Stimulated activated CD4-positive, alpha-beta T cell treated with anti-CD3 and anti-CD28 coated beads, TNF-alpha, amount 100 ng/mL, for 1 hour (primary cell): Measurements from ENCODE around the gene CNTN5.

Experiments used
- DNase-seq, 3 donors: peaks; one replicate each; pipeline ENCODE4 v3.0.0-alpha.2; 2020; ENCODE audit warnings: low read depth in 3 of 3, low spot score in 1 of 3

The CNTN5 gene

GRCh38 chr11:100294748-100295147, 1274.0 kb downstream of the CNTN5 start:
- DNase-seq: no peak

- no peak for DNase-seq
These were observed 1275.4 kb downstream of the CNTN5 start for GRCh38 chr11:100296051-100296679.

DNA sequence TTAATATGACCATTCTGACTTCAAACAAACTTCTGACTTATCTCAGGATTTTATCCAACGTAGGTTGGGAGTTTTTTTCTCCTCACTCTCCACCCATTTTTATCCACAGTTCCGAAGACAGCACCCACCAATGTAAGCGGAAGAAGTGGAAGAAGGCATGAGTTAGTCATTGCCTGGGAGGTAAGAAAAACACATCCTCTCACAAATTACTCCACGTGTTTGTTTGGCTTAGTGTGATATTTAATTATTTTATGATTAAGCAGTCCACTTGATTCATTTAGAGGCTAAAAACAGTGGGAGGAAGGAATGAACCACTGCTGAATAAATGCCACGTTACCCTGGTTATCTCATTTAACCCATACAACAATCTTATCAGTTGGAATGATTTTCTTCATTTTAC, 1276.8 kb downstream of the CNTN5 start:
- no peak for DNase-seq

GRCh38 chr11:100302824-100303223, 1282.1 kb downstream of the CNTN5 start:
- no peak for DNase-seq

- DNase-seq: no peak
These were observed 1283.1 kb downstream of the CNTN5 start for GRCh38 chr11:100303897-100304296.

DNA sequence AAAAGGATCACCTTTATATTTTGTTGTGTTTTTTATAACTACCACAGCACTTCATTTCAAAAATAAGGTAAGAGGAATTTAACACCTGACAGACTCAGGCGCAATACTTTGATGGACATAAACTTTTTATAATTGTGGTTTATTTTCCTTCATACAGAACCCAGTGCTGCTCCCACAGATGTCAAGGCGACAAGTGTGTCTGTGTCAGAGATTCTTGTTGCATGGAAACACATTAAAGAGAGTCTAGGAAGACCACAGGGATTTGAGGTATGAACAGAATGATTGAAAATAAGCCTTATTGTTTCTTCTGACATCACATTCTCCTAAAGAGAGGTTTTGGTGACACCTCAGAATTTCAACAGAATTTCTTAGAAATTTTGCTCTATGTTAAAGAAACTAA, 1287.5 kb downstream of the CNTN5 start:
- DNase-seq: no peak

GRCh38 chr11:100315946-100316345, 1295.2 kb downstream of the CNTN5 start:
- no peak for DNase-seq

DNA sequence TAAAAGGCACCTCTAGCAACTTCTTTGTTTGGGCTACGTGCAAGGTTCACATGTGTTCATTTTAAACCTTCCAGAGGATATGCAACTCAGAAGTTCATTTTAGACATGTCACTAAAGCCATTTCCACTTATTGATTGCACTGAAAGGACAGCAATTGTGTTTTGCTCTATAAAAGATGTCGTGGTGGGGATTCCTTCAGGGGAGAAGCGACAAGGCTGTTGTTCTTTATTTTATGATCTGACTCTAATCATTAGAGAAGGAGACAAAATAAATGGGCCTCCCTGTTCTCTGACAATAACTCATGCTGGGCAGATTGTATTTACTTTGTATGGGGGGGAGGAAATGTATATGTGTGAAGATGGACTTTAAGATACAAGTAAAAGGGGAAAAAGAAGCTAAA, 1296.2 kb downstream of the CNTN5 start:
- no peak for DNase-seq

GRCh38 chr11:100319691-100320090, 1298.9 kb downstream of the CNTN5 start:
- DNase-seq: no peak

DNA sequence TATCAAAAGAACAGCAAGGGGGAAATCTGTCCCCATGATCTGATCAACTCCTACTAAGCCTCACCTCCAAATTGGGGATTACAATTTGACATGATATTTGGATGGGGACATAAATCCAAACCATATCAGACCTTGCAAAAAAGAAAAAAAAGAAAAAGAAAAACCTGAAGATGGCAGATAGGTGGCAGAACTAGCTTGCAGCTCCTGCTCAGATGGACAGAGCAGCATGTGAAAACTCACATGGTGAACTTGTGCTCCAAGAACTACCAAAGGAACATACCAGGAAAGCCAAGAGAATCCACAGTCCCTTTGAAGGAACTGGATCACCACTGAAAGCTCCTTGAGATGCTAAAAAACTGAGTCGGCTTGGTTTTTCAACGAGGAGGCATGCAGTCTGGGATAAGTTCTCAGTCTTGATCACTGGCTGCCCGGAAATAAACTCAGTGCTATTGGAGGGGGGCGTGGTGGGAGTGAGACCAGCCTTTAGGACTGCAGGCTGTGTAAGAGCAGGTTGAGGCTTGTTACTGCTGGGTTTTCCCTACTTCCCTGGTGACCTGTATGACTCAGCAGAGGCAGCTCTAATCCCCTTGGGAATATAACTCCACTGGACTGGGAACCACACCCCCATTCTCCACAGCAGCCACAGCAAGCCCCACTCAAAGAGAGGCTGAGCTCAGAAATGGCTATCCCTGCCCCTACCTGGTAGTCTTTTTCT, 1308.0 kb downstream of the CNTN5 start:
- DNase-seq: no peak

DNA sequence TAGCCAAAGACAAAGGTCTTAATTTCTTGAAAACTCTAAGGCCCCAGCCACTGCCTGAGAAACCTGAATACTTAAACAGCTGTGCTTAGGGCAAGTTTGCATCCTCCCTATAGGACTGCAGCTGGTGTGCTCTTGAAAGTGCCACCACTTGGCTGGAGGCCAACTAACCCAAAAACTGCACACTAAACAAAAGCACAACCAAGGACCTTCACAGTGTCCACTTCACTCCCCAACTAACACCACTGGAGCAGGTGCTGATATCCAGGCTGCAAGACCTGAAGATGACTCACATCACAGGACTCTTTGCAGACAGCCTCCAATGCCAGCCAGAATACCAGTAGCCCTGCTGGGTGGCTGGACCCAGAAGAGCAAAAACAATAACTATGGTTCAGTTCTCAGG, 1308.6 kb downstream of the CNTN5 start:
- DNase-seq: no peak

- DNase-seq: no peak
These were observed 1316.1 kb downstream of the CNTN5 start for GRCh38 chr11:100336873-100337272.

DNA sequence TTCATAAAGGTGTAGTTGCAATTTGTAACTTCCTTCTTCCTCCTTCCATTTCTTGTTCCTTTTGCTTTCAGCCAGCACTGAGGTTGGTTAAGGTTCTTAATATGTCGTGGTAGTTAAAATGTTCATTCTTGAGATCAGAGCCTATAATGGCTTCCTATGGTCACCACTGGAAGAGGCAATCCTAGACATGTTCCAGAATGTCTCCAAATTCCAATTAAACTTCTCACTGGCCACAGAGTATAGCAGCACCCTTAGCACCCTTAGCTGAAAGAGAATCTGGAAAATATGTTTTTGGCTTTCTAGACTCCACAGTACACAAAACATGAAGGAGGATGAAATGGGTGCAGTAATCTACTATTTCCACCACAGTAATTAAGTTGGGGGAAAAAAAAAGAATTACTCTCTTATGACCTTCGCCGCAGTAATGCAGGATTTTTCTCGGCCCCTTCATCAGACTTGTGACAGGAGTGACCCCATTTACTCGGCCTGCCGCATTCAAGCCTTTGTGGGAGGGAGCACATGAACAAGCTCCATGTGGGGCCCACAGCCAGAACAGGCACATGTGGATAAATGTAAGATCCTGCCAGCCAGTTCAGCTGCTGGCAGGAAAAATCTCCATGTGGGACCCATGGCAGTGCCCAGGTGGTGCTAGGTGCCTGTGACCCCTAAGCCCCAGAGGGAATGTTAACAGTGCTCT, 1317.5 kb downstream of the CNTN5 start:
- DNase-seq: no peak

- no peak for DNase-seq
These were observed 1319.9 kb downstream of the CNTN5 start for GRCh38 chr11:100340466-100341319.

- DNase-seq: no peak
These were observed 1332.3 kb downstream of the CNTN5 start for GRCh38 chr11:100353083-100353482.

DNA sequence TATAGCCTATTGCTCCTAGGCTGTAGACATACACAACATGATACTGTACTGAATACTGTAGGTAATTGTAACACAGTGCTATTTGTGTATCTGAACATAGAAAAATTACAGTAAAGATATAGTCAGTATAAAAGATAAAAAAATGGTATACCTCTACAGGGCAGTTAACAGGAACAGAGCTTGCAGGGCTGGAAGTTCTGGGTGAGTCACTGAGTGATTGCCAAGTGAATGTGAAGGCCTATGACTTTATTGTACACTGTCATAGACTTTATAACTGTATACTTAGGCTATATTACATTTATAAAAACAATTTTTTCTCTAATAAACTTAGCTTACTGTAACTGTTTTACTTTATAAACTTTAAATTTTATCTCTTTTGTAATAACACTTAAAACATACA, 1334.0 kb downstream of the CNTN5 start:
- no peak for DNase-seq

DNA sequence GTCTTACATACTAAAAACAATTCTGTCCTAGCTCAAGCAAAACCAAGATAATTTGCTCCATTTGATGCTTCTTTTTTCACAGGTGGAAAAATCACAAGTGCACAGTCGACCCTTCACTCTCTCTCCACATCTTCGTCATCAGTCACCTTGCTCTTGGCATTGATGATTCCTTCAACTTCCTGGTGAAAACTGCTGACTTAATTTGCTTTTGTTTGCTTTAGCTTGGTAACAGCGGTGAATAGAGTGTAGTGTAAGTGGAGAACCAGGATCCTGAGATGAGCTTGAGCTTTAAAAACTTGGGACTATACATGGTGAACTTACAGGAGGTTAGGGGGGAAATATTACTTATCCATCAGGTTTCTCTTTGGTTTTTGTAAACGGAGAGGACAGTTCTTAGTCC, 1335.3 kb downstream of the CNTN5 start:
- DNase-seq: no peak

- no peak for DNase-seq
These were observed 1338.5 kb downstream of the CNTN5 start for GRCh38 chr11:100359281-100359680.

GRCh38 chr11:100367892-100368291, 1347.1 kb downstream of the CNTN5 start:
- no peak for DNase-seq

DNA sequence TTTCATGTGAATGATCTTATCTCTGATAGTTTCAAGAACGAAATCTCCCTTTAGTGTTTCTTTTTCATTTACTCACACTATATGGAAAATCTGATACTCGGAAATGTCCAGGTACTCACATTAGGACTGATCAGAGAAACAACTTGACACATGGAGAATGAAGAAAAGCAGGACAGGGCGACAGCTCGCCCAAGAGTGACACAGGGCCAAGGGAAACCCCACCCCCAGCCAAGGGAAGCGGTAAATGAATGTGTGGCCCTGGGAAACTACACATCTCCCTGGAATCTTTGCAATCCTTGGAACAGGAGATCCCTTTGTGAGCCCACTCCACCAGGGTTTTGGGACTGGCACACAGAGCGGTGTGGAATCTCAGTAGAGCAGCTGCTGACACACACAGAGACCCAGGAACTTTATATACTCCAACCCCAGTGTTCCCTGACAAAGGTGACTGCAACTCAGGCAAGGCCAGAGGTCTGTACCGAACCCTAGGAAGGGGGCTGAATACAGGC, 1362.7 kb downstream of the CNTN5 start:
- DNase-seq: no peak

GRCh38 chr11:100396266-100396665, 1375.5 kb downstream of the CNTN5 start:
- no peak for DNase-seq
